ENCODE measurements around the gene AK8. TPM values are rescaled to one million over a fixed set of nuclear protein-coding genes. Genes with fewer than 3 reads are reported as not detected.

AK8 gene
- total RNA-seq, 1 experiment from 2014 or later, result 0.42 TPM

- Mint-ChIP-seq H3K36me3 (ENCODE audit: insufficient read depth, unreplicated experiment) (peaks cover 55% of the 10 kb centered on the region), H3K4me1 (ENCODE audit: insufficient read depth, unreplicated experiment) (no peaks in the 10 kb centered on the region), H3K27ac (ENCODE audit: low read depth, unreplicated experiment) (no peak overlapping the region), H3K27me3 (ENCODE audit: insufficient read depth, unreplicated experiment) (no peaks in the 10 kb centered on the region), H3K4me3 (ENCODE audit: unreplicated experiment) (no peak overlapping the region), H3K9me3 (ENCODE audit: unreplicated experiment) (no peaks in the 10 kb centered on the region)
- TF ChIP-seq CTCF (IDR thresholded peaks at IDR 0.05; ENCODE audit: unreplicated experiment), result no peak
- ChIA-PET POLR2A (interaction anchor here (1.5 kb wide), 1 partner anchor 24 kb away, joined by 4 read pairs; no protein-coding TSS in a partner anchor), CTCF (interaction anchor here (1.4 kb wide), 1 partner anchor 8 kb away, joined by 5 read pairs; no protein-coding TSS in a partner anchor)
- no peak for DNase-seq (ENCODE audit: unreplicated experiment)
- intact Hi-C loops (cut with micrococcal nuclease), result no loop called here
- BruUV-seq (replicated peaks), result no TSS peak
Observed at GRCh38 chr9:132909311-132909710, 31.2 kb upstream of the AK8 start.

DNA sequence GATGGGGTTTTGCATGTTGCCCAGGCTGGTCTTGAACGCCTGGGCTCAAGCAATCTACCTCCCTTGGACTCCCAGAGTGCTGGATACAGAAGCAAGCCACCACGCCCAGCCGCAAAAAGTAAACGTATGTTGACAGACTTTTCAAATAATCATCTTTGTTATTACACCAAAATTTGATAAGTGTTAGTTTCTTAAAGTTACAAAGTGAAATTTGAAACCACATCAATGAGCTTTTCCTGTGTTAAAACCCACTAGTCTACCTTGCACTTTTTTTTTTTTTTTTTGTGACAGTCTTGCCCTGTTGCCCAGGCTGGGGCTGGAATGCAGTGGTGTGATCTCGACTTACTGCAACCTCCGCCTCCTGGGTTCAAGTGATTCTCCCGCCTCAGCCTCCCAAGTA, 30.6 kb upstream of the AK8 start:
- intact Hi-C loops (cut with micrococcal nuclease), result no loop called here
- CTCF ChIA-PET, result no interaction called here
- no TSS peak for BruUV-seq (replicated peaks)

GRCh38 chr9:132905726-132906125, 27.6 kb upstream of the AK8 start:
- POLR2A ChIA-PET, result interaction anchor here (1.1 kb wide), 1 partner anchor 12 kb away, joined by 3 read pairs; no protein-coding TSS in a partner anchor
- intact Hi-C loops (cut with micrococcal nuclease), result no loop called here
- Mint-ChIP-seq H3K4me1 (ENCODE audit: insufficient read depth, unreplicated experiment) (no peaks in the 10 kb centered on the region), H3K9me3 (ENCODE audit: unreplicated experiment) (no peaks in the 10 kb centered on the region), H3K27ac (ENCODE audit: low read depth, unreplicated experiment) (no peak overlapping the region), H3K36me3 (ENCODE audit: insufficient read depth, unreplicated experiment) (peaks cover 57% of the 10 kb centered on the region), H3K27me3 (ENCODE audit: insufficient read depth, unreplicated experiment) (no peaks in the 10 kb centered on the region), H3K4me3 (ENCODE audit: unreplicated experiment) (no peak overlapping the region)
- CTCF ChIA-PET, result interaction anchor here (0.5 kb wide), 1 partner anchor 49 kb away, joined by 3 read pairs; no protein-coding TSS in a partner anchor
- no TSS peak for BruUV-seq (replicated peaks)
- DNase-seq (ENCODE audit: unreplicated experiment), result no peak
- no peak for TF ChIP-seq CTCF (IDR thresholded peaks at IDR 0.05; ENCODE audit: unreplicated experiment)

More for the DNA sequence above, 30.6 kb upstream of the AK8 start:
- peaks cover 54% of the 10 kb centered on the region for H3K36me3 Mint-ChIP-seq (ENCODE audit: insufficient read depth, unreplicated experiment)
- no peaks in the 10 kb centered on the region for H3K4me1 Mint-ChIP-seq (ENCODE audit: insufficient read depth, unreplicated experiment)
- no peaks in the 10 kb centered on the region for H3K27me3 Mint-ChIP-seq (ENCODE audit: insufficient read depth, unreplicated experiment)
- no peak overlapping the region for H3K27ac Mint-ChIP-seq (ENCODE audit: low read depth, unreplicated experiment)
- no peak overlapping the region for H3K4me3 Mint-ChIP-seq (ENCODE audit: unreplicated experiment)
- POLR2A ChIA-PET, result interaction anchor here (1.5 kb wide), 1 partner anchor 24 kb away, joined by 4 read pairs; no protein-coding TSS in a partner anchor
- no peaks in the 10 kb centered on the region for H3K9me3 Mint-ChIP-seq (ENCODE audit: unreplicated experiment)
- no peak for DNase-seq (ENCODE audit: unreplicated experiment)
- TF ChIP-seq CTCF (IDR thresholded peaks at IDR 0.05; ENCODE audit: unreplicated experiment), result no peak

- H3K36me3 Mint-ChIP-seq (ENCODE audit: insufficient read depth, unreplicated experiment), result peaks cover 55% of the 10 kb centered on the region
Observed at GRCh38 chr9:132903574-132904492, 25.7 kb upstream of the AK8 start.

More at GRCh38 chr9:132903574-132904492, 25.7 kb upstream of the AK8 start:
- no TSS peak for BruUV-seq (replicated peaks)
- Mint-ChIP-seq H3K27ac (ENCODE audit: low read depth, unreplicated experiment) (no peak overlapping the region), H3K9me3 (ENCODE audit: unreplicated experiment) (no peaks in the 10 kb centered on the region), H3K4me3 (ENCODE audit: unreplicated experiment) (no peak overlapping the region), H3K4me1 (ENCODE audit: insufficient read depth, unreplicated experiment) (no peaks in the 10 kb centered on the region), H3K27me3 (ENCODE audit: insufficient read depth, unreplicated experiment) (no peaks in the 10 kb centered on the region)
- TF ChIP-seq CTCF (IDR thresholded peaks at IDR 0.05; ENCODE audit: unreplicated experiment), result no peak
- intact Hi-C loops (cut with micrococcal nuclease), result loop anchor here (5.0 kb wide), 2 partner anchors 92 to 397 kb away; no protein-coding TSS in a partner anchor
- ChIA-PET POLR2A (interaction anchor here (0.6 kb wide), 1 partner anchor 416 kb away, joined by 3 read pairs; no protein-coding TSS in a partner anchor), CTCF (interaction anchor here (0.6 to 2.9 kb wide), 6 partner anchors 14 to 120 kb away, joined by 3 to 19 read pairs (median 5); no protein-coding TSS in a partner anchor)
- DNase-seq (ENCODE audit: unreplicated experiment), result no peak
